ENCODE results near the gene RAB8A.

The RAB8A gene

GRCh38 chr19:16111160-16111908, at the start of gene RAB8A:
Gene RAB8A, plus strand, starts transcription at chr19:16111889. Its CDS starts 13 bp downstream, at chr19:16111902.
- peak; percentile 95 to 99 for DNase-seq

- no peak for DNase-seq
Observed at GRCh38 chr19:16061943-16062342, 49.7 kb upstream of the RAB8A start.

- DNase-seq, result peak; percentile 23 to 27
Observed at GRCh38 chr19:16062789-16063188, 48.9 kb upstream of the RAB8A start.

- DNase-seq, result no peak
Observed at GRCh38 chr19:16064209-16064889, 47.3 kb upstream of the RAB8A start.

GRCh38 chr19:16066611-16067104, 45.0 kb upstream of the RAB8A start:
- peak in 1 of 2 donors; percentile 69 for DNase-seq

- no peak for DNase-seq
Observed at GRCh38 chr19:16067205-16067938, 44.3 kb upstream of the RAB8A start.

- no peak for DNase-seq
Observed at GRCh38 chr19:16068696-16069259, 42.9 kb upstream of the RAB8A start.

- DNase-seq, result no peak
Observed at GRCh38 chr19:16069813-16070365, 41.8 kb upstream of the RAB8A start.

- peak; percentile 41 to 79 for DNase-seq
Observed at GRCh38 chr19:16070366-16070990, 41.2 kb upstream of the RAB8A start.

GRCh38 chr19:16071072-16071691, 40.5 kb upstream of the RAB8A start:
- no peak for DNase-seq

- no peak for DNase-seq
Observed at GRCh38 chr19:16073481-16073880, 38.2 kb upstream of the RAB8A start.

- DNase-seq, result peak in 1 of 2 donors; percentile 44
Observed at GRCh38 chr19:16073988-16074387, 37.7 kb upstream of the RAB8A start.

- DNase-seq, result no peak
Observed at GRCh38 chr19:16074488-16075365, 37.0 kb upstream of the RAB8A start.

- no peak for DNase-seq
Observed at GRCh38 chr19:16075430-16076153, 36.1 kb upstream of the RAB8A start.

GRCh38 chr19:16076154-16076957, 35.3 kb upstream of the RAB8A start, which contains the start of gene TPM4:
Gene TPM4, plus strand, starts transcription at chr19:16076495. Its CDS starts 71 bp downstream, at chr19:16076566.
- peak; percentile 13 to 73 for DNase-seq

GRCh38 chr19:16076958-16077611, 34.6 kb upstream of the RAB8A start:
- DNase-seq, result no peak

GRCh38 chr19:16077984-16078758, 33.5 kb upstream of the RAB8A start:
- no peak for DNase-seq
